NCI-H446 treated with DMSO at 0.1 percent for 48 hours (cell line): ENCODE data around the gene SBF1.

Experiments used
- DNase-seq: peaks from one replicate; lab custom pipeline; 2025; lab: John Stamatoyannopoulos, UW

SBF1 gene

DNA sequence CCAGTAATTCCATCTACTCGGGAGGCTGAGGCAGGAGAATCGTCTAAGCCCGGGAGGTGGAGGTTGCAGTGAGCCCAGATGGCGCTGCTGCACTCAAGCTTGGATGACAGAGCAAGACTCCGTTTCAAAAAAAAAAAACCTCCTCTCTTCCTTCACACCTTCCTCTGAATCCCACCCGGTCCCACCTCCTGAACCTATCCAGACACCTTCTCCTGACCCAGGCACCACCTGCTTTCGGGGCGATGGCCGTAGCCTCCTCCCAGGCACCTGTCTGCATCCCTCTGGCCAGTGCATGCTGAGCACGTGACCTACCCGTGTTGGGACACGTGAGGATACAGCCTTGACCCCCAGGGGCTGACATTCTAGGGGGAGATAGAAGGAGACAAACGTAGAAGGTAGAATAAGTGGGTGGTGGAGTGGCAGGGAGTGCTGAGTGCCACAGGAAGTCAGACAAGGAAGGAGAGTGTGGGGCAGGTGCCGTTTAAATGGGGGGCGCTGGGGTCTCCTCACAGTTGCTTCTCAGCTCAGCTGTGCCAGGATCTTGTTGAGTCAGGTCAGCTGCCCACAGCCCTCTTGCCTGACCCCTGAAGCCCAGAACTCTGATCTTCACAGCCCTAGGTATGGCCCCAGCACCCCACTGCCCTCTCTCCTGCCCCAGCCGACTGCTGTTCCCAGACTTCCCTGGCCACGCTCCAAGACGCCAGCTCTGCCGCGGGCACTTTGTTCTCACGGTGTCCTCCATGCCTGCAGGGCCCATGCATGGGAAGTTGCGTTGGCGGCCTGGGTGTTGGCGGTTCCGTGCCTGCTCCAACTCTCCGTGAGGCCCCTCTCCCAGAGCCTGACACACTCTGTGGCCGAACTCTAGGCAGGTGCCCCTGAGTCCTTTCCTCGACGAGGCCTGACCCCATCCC is 10.6 kb upstream of the SBF1 start:
- DNase-seq, result no peak

DNA sequence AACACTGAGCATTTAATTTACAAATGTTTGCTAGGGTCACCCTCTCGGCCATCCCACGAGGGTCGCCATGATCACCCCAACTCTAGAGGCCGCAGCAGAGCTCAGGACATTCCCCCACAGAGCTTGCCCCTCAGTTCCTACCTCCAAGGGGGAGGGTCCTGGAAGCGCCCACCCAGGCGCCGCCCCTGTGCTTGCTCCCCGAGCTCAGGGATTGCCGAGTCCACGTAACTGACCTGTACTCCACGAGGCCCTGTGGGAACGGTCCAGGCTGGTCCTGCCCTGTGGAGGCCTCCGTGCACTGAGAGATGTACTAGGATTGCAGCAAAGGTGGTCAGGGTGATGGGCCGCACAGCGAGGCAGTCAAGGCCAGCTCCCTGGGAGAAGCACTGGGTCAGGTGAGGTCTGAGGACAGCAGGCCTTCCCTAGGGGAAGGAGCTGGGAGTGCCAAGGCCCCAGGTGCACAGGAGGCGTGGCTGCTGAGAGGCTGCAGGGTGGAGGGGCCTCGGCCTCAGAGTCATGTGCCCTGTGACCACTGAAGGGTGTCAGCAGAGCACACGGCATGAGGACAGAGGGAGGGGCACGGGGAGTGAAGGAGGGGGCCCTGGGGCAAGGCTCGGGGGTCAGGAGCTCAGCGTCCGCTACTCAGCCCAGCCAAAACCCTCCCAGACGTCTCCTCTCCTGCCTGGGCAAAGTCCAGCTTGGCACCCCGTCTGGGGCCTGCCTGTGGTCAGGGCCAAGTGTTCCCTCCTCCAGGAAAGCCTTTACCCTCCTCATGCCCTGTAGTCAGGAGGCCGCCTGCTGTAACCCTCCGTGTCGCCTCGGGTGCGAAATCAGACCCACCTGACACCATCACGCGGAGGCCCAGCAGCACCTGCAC is 9.4 kb upstream of the SBF1 start:
- DNase-seq, result no peak

DNA sequence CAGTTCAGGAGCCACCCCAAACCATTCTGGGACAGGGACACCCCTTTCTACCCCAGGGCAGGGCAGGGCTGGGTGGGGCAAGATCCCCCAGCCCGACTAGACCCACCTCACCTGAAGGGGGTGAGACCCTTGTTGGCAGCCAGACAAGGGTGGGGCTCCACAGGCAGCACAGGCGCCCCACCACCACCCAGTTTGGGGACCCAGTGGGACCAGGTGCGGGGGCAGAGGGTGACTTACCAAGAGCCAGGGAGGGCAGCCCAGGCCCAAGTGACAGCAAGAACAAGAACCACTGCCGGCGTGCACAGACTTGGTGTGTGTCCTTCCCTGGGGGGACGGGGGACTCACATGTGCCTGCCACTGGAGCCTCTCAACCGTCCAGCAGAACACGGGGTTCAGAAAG is 8.7 kb upstream of the SBF1 start:
- no peak for DNase-seq

DNA sequence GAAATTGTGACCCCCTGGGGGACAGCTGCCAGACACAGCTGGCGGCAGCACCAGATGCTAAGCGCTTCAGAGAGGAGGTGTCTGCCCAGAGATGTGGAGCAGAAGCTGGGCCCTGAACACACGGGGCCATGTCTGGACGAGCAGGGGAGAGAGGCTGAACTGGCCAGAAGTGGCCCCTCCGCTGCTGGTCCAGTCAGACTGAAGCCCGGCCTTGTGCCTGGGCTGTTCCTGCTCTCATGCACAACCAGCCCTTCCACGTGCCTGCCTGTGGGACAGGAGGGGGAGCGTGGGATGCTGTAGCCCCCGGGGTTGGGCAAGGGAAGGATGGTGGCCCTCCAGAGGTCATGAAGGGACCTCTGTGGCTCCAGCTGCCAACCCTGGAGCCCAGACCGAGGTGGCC is 8.3 kb upstream of the SBF1 start:
- DNase-seq, result no peak

DNA sequence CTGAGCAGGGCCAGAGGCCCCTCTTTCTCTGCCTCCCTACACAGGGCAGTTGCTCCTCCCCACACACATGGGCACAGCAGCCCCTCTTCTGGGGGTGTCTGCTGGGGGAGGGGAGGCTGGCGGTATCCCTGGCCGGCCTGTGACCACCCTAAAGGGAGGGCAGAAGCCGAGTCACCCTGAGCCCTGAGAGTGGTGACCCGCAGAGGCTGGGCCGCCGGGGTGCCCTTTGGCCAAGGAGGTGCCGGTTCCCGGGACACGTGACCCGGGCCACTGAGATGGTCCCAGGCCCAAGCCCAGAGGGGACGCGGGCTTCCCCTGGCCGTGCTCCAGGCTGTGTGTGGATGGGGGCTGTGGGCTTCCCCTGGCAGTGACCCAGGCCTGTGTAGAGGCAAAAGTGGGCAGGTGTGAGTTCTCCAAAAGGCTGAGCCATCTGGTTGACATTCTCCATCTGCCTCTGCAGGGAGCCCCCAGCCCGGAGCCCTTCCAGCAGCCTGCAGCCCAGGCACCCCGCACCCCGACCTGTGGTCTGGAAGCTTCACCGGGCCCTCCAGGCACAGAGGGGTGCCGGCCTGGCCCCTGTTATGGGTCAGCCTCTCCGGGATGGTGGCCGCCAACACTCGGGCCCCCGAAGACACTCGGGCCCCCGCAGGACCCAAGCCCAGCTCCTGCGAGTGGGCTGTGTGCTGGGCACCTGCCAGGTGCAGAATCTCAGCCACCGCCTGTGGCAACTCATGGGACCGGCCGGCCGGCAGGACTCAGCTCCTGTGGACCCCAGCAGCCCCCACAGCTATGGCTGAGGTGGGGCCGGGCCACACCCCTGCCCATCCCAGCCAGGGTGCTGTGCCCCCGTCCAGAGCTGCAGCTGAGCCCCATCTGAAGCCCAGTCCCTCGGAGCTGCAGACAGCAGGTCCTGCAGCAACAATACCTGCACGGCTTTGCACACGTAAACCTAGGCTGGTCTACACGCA is 7.6 kb upstream of the SBF1 start:
- DNase-seq, result no peak

DNA sequence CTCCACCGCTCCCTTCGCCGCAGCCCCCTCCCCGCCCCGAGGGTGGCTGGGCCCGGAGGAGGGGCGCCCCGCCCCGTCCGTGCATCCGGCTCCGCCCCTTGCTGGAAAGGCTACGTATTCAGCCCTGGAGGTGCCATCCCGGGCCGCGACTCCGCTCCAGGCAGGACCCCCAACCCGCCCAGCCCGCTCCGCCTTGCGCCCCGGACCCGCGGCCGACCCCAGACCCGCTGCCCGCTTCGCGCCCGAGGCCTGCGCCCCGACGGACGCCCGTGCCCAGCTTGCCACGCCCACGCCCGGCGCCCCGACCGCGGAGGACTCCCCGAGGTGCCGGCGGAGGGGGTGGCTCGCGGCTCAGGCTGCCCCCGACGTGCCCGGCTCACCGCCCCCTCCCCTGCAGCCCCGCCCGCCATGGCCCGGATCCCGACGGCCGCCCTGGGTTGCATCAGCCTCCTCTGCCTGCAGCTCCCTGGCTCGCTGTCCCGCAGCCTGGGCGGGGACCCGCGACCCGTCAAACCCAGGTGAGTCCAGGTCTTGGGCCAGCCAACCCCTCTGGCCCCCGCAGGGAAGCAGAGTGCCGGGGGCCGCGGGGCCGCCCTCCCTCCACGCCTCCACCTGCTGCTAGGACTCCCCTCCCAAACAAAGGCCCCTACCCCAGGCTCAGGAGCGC is 6.7 kb upstream of the SBF1 start, which contains the start of gene ADM2:
ADM2 (plus strand) TSS at position 104 of the 667 bp plus-strand sequence; CDS start at position 409, 305 bp downstream.
- DNase-seq, result no peak

DNA sequence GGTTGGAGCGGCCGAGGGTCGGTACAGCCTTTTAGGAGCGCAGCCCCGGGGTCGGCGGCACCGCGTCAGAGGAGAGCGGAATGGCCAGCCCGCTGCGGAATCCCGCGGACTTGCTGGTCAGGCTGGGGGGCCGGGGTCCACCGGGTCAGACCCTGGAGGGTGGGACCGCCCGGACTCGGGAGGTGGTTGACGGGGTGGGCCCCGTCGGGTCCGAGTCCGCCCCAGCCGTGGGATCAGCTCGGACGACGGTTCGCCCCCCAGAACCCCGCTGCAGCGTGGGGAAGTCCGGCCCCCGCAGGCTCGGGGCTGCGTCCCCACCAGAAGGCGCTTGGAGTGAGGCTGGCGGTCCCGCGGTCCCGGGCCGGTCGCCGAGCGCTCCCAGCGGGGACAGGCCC is 6.2 kb upstream of the SBF1 start:
- DNase-seq, result no peak

DNA sequence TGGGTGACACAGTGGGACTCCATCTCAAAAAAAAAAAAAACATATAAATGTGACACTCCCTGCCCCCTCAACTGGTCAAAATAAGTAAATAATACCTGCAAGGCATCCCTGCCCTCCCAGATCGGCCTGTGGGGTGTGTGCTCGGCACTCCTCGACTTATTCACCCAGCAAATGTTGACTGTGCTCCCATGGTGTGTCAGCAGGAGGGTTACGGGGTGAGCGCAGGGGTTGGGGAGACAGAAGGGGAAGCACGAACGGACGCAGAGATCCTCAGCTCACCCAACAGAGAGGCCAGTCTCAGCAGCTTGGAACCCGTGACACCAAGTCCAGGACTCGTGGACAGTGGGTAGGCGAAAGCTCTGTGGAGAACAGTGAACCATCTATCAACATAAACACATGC is 4.9 kb upstream of the SBF1 start:
- no peak for DNase-seq

DNA sequence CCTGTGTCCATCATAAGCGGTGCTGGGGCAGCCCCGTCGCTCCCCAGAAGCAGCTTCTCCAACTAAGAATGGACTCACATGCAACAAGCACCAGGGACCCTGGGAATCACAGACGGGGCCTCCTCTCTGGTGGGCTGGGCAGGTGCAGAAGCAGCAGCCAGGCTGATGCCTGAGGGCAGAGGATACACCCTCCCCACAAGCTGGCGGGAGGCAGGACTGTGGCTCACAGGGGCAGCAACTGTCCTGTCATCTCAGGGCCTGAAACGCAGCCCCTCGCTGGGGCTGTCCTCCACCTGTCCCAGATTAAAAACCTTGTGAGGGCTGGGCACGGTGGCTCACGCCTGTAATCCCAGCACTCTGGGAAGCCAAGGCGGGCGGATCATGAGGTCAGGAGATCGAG is 3.1 kb upstream of the SBF1 start:
- no peak for DNase-seq

DNA sequence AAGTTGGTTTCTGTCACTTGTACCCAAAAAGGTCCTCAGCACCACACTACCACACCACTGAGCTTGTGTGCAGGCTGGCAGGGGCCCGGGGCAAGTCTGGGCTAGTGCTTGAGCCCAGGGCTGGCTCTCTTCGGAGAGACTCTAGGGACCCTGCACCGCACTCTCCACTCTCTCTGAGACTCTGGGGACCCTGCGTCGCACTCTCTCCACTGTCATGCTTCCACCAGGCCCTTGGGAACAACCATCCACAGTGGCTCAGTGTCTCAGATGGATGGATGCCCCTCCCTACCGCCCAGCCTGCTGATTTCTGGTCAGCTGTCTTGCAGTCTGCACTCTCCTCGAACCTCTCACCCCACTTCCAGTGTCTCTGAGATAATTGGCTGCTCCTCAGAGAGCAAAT is 2.0 kb upstream of the SBF1 start:
- DNase-seq, result no peak

DNA sequence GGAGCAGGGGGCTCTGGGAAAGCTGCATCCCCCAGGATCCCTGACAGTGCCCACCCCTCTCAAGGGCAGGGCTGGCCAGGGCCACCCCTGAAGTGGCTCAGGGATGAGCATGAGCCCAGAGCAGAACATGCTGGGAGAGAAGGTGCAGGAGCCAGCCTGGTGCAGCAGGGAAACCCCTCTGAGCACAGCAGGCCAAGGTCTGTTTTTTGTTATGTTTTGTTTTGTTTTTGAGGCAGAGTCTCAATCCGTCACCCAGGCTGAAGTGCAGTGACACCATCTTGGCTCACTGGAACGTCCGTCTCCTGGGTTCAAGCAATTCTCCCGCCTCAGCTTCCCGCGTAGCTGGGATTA is 792 bp upstream of the SBF1 start:
- no peak for DNase-seq

DNA sequence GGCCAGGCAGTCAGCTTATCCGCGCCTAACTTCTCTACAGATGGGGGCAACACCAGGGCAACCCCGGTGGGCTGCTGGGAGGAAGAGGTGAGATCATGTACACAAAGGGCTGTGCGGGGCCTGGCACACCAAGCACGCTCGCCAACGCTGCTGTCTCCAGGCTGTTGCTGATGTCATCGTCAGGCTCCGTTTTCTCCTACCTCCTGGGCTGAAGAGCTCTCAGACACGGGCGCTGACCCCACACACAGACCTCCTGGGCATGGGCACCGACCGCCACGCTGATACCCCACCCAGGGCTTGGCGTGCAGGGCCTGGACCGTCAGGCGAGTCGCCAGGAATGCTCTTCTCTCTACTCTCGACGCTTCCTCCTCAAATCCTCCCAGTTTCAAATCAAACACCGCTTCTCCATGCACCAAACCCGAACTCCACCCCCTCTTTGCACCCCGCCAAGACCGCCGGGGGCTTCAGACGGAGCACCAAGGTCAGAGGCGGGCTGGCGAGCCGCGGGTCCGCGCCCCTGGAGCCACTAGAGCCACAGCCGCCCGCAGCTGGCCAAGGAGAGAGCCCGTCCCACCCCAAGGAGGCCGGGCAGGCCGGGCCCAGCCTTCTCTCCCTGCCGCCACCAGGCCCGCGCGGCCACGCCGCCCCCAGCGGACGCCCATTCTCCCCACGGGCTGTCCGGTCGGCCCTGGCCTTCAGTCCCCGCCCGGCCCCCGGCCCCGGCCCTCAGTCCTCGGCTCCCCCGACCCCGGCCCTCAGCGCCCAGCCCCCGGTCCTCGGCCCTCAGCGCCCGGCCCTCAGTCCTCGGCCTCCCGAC is 772 bp downstream of the SBF1 start:
- no peak for DNase-seq

DNA sequence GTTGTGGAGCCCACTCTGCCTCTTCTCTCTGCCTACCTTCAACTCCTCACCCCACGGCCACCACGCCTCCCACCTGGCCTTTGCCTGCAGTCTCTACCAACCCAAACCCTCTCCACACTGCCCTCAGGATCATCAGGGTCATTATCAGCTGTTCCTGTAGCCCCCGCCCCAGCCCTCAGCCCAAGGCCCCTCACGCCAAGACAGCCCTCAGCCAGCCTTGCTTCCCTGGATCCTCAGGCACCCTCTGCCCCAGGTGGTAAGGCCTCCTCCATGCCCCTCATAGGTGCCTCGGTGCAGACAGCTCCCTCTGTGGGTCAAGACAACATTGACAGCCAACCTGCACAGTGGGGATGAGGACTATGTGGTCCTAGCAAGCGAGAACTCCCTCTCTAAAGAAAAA is 1.7 kb downstream of the SBF1 start:
- no peak for DNase-seq

DNA sequence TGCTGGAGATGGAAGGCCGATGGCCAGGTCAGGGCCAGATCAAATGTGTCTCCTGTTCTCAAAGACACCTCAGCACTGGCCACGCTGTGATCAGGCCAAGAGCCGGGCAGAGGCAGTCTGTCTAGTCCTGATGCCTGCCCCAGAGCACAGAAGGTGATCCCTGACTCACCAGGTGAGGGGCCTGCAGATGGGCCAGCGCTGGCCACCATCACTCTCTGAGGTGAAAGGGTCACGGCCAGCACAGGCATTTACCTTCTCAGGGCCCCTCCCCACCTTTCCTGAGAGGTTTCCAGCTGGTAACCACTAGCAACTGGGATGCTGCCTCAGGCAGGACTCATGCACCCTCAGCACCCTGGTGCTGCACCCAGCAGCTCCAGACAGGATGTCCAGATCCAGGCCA is 2.9 kb downstream of the SBF1 start:
- DNase-seq, result no peak

DNA sequence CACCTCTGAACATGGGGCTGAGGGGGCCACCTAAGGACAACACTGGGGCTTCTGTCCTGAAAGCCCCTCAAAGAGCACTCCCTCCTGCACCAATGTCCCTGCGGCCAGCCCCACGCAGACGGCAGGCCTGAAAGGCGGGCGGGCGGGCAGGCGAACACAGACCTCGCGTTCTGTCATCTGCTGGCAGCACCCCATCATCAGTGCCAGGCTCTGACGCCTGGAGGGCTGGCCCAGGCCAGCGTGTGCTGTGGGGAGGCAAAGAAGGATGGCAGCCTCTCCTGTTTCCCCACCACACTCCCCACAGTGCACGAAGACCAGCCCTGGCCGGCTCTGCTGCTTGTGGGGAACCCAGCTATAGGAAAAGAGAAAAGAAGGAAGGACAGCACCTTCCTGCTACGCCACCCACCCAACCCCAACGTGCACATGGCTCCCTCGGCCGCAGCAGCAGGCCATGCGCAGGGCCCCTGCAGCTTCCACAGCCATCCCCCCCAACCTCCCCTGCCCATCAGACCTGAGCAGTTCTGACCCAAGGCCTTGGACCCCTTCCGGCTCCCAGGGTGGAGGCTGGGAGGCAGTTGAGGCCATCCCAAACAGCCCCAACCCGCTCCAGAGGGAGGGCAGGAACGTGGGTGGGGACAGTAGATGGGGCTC is 3.5 kb downstream of the SBF1 start:
- no peak for DNase-seq

DNA sequence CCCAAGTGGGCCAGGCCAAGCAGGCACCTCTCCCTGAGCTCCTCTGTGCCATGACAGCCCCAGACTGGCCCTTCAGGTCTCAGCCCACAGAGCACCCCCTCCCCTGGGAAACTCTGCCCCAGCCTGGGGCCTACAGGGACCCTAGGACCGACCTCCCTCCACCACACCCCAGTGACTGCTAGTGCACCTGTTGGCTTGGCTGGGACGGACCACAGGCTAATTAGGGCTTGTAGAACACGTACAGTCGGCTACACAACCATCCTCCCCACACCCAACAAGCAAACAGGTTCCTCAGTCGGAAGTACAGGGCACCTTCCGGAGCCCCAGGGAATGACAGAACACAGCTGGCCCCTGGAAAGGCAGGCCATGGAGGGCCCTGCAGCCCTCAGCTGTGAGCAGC is 4.3 kb downstream of the SBF1 start:
- DNase-seq, result no peak

DNA sequence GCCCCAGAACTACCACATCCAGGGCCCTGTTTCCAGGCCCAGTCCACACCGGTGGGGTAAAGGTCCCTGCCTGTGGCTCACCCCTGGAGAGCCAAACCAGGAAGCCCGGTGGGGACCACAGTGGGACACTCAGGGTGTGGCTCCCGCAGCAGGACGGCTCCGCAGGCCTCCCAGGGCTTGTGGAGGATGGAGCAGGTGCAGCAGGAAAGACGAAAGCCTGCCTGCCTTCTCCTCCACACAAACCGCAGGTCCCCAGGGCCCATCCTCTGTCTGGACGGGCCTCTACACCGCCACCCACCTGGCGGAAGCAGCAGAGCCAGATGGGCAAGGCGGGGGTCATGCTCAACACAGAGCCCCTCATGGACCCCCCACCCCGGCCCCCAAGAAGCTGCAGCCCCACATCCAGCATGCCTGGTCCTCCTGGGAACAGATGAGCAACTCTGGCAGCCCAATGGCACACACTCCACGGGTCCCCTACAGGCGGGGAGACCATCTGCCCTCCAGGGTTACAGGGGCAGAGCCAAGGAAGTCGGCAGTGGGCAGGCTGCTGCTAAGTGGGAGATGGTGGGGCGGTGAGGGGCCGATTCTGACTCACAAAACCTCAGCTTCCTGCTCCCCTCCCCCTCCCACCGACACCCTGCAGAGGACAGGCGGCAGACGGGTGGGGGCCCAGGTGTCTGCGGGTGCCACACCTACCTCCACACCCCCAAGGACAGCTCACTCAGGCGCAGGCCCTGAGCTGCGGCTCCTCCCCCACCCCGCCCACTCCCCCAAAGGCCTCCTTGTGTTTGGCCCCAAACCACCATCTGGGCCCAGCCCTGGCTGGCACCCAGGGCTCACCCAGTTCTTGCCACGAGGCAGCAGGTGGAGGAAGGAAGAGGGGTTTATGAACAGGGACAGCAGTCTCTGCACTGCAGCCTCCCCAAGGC is 5.2 kb downstream of the SBF1 start:
- DNase-seq, result no peak

DNA sequence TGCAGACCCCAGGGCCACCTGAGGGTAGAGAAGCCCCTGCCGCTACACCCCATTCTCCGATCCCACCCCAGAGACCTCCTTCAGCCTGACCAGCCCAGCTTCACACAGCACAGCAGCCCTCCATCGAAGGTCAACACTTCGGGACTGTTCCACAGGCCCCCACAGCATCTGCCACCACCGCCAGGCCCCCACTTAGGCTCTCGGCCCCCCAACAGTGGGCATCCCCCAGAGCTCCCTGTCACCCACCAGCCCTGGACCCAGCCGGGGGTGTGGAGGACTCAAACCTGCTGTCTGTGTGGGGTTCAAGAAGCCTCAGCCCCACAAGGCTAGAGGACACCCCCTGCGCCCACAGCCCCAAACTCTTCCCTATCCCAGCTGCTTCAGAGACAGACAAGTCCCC is 6.2 kb downstream of the SBF1 start:
- no peak for DNase-seq
